WTC11 (cell line): ENCODE results near the gene CENPE. TPM values are rescaled to one million over a fixed set of nuclear protein-coding genes. Genes with fewer than 3 reads are reported as not detected.

Experiments used
- ATAC-seq: fragments of 200-7000 bp; cut with Tn5 transposase; 2 replicates; pipeline ENCODE4 v1.10.0; 2021; ENCODE audit warnings: mild to moderate bottlenecking, moderate library complexity
- CTCF ChIA-PET: fragments of 300-600 bp; sonication (Branson Sonifier 250); formaldehyde crosslinking; loops from one replicate; lab custom pipeline; 2021; ENCODE audit warnings: antibody characterized with exemption; lab: Charles Lee
- POLR2A ChIA-PET: fragments of 350-600 bp; sonication (Branson Sonifier 250); formaldehyde crosslinking; loops from one replicate; lab custom pipeline; 2021; ENCODE audit warnings: antibody characterized with exemption; lab: Charles Lee
- DNase-seq: peaks from one replicate; pipeline ENCODE4 v3.0.0; 2021; ENCODE audit warnings: low spot score
- H3K27ac Mint-ChIP-seq: 2 replicates; pipeline ENCODE4 v1.8.0; 2021; ENCODE audit warnings: mixed read lengths
- H3K27me3 Mint-ChIP-seq: 2 replicates; pipeline ENCODE4 v1.8.0; 2021; ENCODE audit warnings: low read depth, mild to moderate bottlenecking, moderate library complexity, mixed read lengths
- H3K36me3 Mint-ChIP-seq: 2 replicates; pipeline ENCODE4 v1.8.0; 2021; ENCODE audit warnings: mixed read lengths
- H3K4me1 Mint-ChIP-seq: 2 replicates; pipeline ENCODE4 v1.8.0; 2022; ENCODE audit warnings: mixed read lengths
- H3K4me3 Mint-ChIP-seq: 2 replicates; pipeline ENCODE4 v1.8.0; 2021; ENCODE audit warnings: mild to moderate bottlenecking, moderate library complexity, mixed read lengths
- H3K9me3 Mint-ChIP-seq: 2 replicates; pipeline ENCODE4 v1.8.0; 2021; ENCODE audit warnings: mixed read lengths
- CDX4 ChIP-seq: fragments of 250-450 bp; sonication (Bioruptor Pico); IDR thresholded peaks from 2 replicates; pipeline ENCODE4 v1.9.0; 2021; ENCODE audit warnings: moderate library complexity, mild to moderate bottlenecking, inconsistent platforms, borderline replicate concordance
- CREB1 ChIP-seq: sonication (generic); formaldehyde crosslinking; IDR thresholded peaks from 2 replicates; pipeline ENCODE4 v1.8.0; 2023; ENCODE audit warnings: mild to moderate bottlenecking, missing genetic modification reagents
- CTCF ChIP-seq: fragments of 200-600 bp; IDR thresholded peaks from 2 replicates; pipeline ENCODE4 v1.8.0; 2022; ENCODE audit warnings: antibody characterized with exemption
- E2F5 ChIP-seq: sonication (generic); formaldehyde crosslinking; IDR thresholded peaks from 2 replicates; pipeline ENCODE4 v1.8.1; 2022; ENCODE audit warnings: mild to moderate bottlenecking, moderate library complexity, missing genetic modification reagents
- EMX1 ChIP-seq: fragments of 250-450 bp; sonication (Bioruptor Pico); IDR thresholded peaks from 2 replicates; pipeline ENCODE4 v1.8.0; 2021; ENCODE audit warnings: mild to moderate bottlenecking
- GABPB1 ChIP-seq: sonication (generic); formaldehyde crosslinking; IDR thresholded peaks from 2 replicates; pipeline ENCODE4 v1.8.1; 2023; ENCODE audit warnings: mild to moderate bottlenecking, missing genetic modification reagents
- GRHL2 ChIP-seq: fragments of 250-450 bp; sonication (Bioruptor Pico); IDR thresholded peaks from 2 replicates; pipeline ENCODE4 v1.8.0; 2022; ENCODE audit warnings: mild to moderate bottlenecking, moderate library complexity; ENCODE audit not compliant: insufficient replicate concordance, severe bottlenecking
- GTF2I ChIP-seq: fragments of 250-450 bp; sonication (Bioruptor Pico); conservative IDR thresholded peaks from 2 replicates; pipeline ENCODE4 v1.4.0; 2021; ENCODE audit warnings: mild to moderate bottlenecking
- IRF2 ChIP-seq: sonication (generic); formaldehyde crosslinking; IDR thresholded peaks from 2 replicates; pipeline ENCODE4 v1.8.0; 2022; ENCODE audit warnings: low read depth, missing genetic modification reagents, borderline replicate concordance
- JAZF1 ChIP-seq: fragments of 250-450 bp; sonication (Bioruptor Pico); IDR thresholded peaks from 2 replicates; pipeline ENCODE4 v1.9.0; 2021; ENCODE audit warnings: moderate library complexity, mild to moderate bottlenecking, inconsistent platforms
- MLX ChIP-seq: sonication (generic); formaldehyde crosslinking; IDR thresholded peaks from 2 replicates; pipeline ENCODE4 v1.8.1; 2023; ENCODE audit warnings: mild to moderate bottlenecking, missing genetic modification reagents, moderate library complexity
- MXD4 ChIP-seq: fragments of 250-450 bp; sonication (Bioruptor Pico); IDR thresholded peaks from 2 replicates; pipeline ENCODE4 v1.8.0; 2021; ENCODE audit warnings: mild to moderate bottlenecking, moderate library complexity, borderline replicate concordance
- NR1H2 ChIP-seq: sonication (generic); formaldehyde crosslinking; IDR thresholded peaks from 2 replicates; pipeline ENCODE4 v1.9.0; 2021; ENCODE audit warnings: mild to moderate bottlenecking, moderate library complexity, missing genetic modification reagents
- NR3C1 ChIP-seq: sonication (generic); formaldehyde crosslinking; conservative IDR thresholded peaks from 2 replicates; pipeline ENCODE4 v1.8.1; 2023; ENCODE audit warnings: low read depth, mild to moderate bottlenecking, missing genetic modification reagents
- OVOL2 ChIP-seq: fragments of 250-450 bp; sonication (Bioruptor Pico); IDR thresholded peaks from 2 replicates; pipeline ENCODE4 v1.9.0; 2021; ENCODE audit warnings: mild to moderate bottlenecking, borderline replicate concordance
- SMAD3 ChIP-seq: sonication (generic); formaldehyde crosslinking; IDR thresholded peaks from 2 replicates; pipeline ENCODE4 v1.8.0; 2022; ENCODE audit warnings: missing genetic modification reagents, mild to moderate bottlenecking, borderline replicate concordance
- SOX15 ChIP-seq: fragments of 250-450 bp; sonication (Bioruptor Pico); IDR thresholded peaks from 2 replicates; pipeline ENCODE4 v1.9.0; 2021; ENCODE audit warnings: mild to moderate bottlenecking
- TCF7 ChIP-seq: sonication (generic); formaldehyde crosslinking; IDR thresholded peaks from 2 replicates; pipeline ENCODE4 v1.8.0; 2022; ENCODE audit warnings: mild to moderate bottlenecking, low read depth, missing genetic modification reagents, moderate library complexity
- TP53 ChIP-seq: sonication (generic); formaldehyde crosslinking; IDR thresholded peaks from 2 replicates; pipeline ENCODE4 v1.8.1; 2023; ENCODE audit warnings: mild to moderate bottlenecking, missing genetic modification reagents
- ZNF263 ChIP-seq: sonication (generic); formaldehyde crosslinking; IDR thresholded peaks from 2 replicates; pipeline ENCODE4 v1.8.1; 2022; ENCODE audit warnings: low read depth, mild to moderate bottlenecking, moderate library complexity, missing genetic modification reagents
- ZNF416 ChIP-seq: fragments of 250-450 bp; sonication (Bioruptor Pico); IDR thresholded peaks from 2 replicates; pipeline ENCODE4 v1.9.0; 2021; ENCODE audit warnings: mild to moderate bottlenecking, inconsistent platforms
- ZNF423 ChIP-seq: fragments of 250-450 bp; sonication (Bioruptor Pico); IDR thresholded peaks from 2 replicates; pipeline ENCODE4 v2.1.2; 2022; ENCODE audit warnings: mild to moderate bottlenecking, moderate library complexity
- ZNF425 ChIP-seq: fragments of 250-450 bp; sonication (Bioruptor Pico); conservative IDR thresholded peaks from 2 replicates; pipeline ENCODE4 v1.9.0; 2021; ENCODE audit warnings: mild to moderate bottlenecking
- total RNA-seq: library from RNA; stranded (reverse); gene quantifications from 3 replicates; pipeline ENCODE4 v1.2.3, GENCODE V29; 2021

The CENPE gene
- total RNA-seq, 1 experiment from 2014 or later: 46.6 TPM

- no peak for ATAC-seq
- H3K36me3 Mint-ChIP-seq: peaks cover 46% of the 10 kb centered on the region
- H3K4me3 Mint-ChIP-seq: no peak overlapping the region
- no peak for TF ChIP-seq SMAD3 (CRISPR knock-in tag)
- no peak for TF ChIP-seq ZNF423
- TF ChIP-seq CREB1 (CRISPR knock-in tag): no peak
- TF ChIP-seq ZNF263 (CRISPR knock-in tag): no peak
- TF ChIP-seq OVOL2 (CRISPR knock-in tag): no peak
- no peak for TF ChIP-seq EMX1
- TF ChIP-seq CTCF: no peak
- TF ChIP-seq JAZF1 (CRISPR knock-in tag): no peak
- TF ChIP-seq GABPB1: no peak
- TF ChIP-seq ZNF416 (CRISPR knock-in tag): no peak
- TF ChIP-seq E2F5: no peak
- TF ChIP-seq CDX4 (CRISPR knock-in tag): no peak
- no peak for TF ChIP-seq GTF2I (CRISPR knock-in tag)
- no peak for TF ChIP-seq TP53
- no peak for TF ChIP-seq MLX (CRISPR knock-in tag)
- TF ChIP-seq NR3C1 (CRISPR knock-in tag): no peak
- no peak for TF ChIP-seq TCF7
- POLR2A ChIA-PET: no interaction called here
- H3K9me3 Mint-ChIP-seq: no peaks in the 10 kb centered on the region
- no peaks in the 10 kb centered on the region for H3K4me1 Mint-ChIP-seq
- no peaks in the 10 kb centered on the region for H3K27me3 Mint-ChIP-seq
- no peak overlapping the region for H3K27ac Mint-ChIP-seq
- no peak for DNase-seq
- CTCF ChIA-PET: no interaction called here
These were observed 75.0 kb downstream of the CENPE start for GRCh38 chr4:103123114-103123513.

GRCh38 chr4:103118166-103118565 is 80.0 kb downstream of the CENPE start:
- H3K4me3 Mint-ChIP-seq: no peak overlapping the region
- H3K27me3 Mint-ChIP-seq: no peaks in the 10 kb centered on the region
- TF ChIP-seq MLX (CRISPR knock-in tag) (no peak), MXD4 (CRISPR knock-in tag) (no peak), IRF2 (CRISPR knock-in tag) (no peak), SOX15 (no peak), NR1H2 (no peak), ZNF425 (CRISPR knock-in tag) (no peak), GRHL2 (CRISPR knock-in tag) (no peak)
- no peaks in the 10 kb centered on the region for H3K4me1 Mint-ChIP-seq
- ATAC-seq (no peak), DNase-seq (no peak)
- no peaks in the 10 kb centered on the region for H3K9me3 Mint-ChIP-seq
- H3K27ac Mint-ChIP-seq: no peak overlapping the region
- ChIA-PET CTCF (no interaction called here), POLR2A (no interaction called here)
- H3K36me3 Mint-ChIP-seq: peaks cover 43% of the 10 kb centered on the region
